GM18909 (cell line): ENCODE measurements around the gene ZNF154.
"Not testable (repeated sequence)": the region's sequence is repeated elsewhere in the genome, so short reads cannot be mapped to it uniquely, and the experiment has no call there.

Experiments used
- ATAC-seq: cut with Tn5 transposase; IDR thresholded peaks from one replicate; pipeline ENCODE4 v1.9.1; 2021; ENCODE audit warnings: mild to moderate bottlenecking; ENCODE audit not compliant: unreplicated experiment, poor library complexity

Gene ZNF154

GRCh38 chr19:57708641-57709361 lies at the start of gene ZNF154:
Gene ZNF154 (minus strand): TSS chr19:57709204. CDS start chr19:57708971, 233 bp downstream.
- ATAC-seq = no peak

- no peak for ATAC-seq
Measured at GRCh38 chr19:57757941-57758340, 48.9 kb upstream of the ZNF154 start.

GRCh38 chr19:57755031-57755430 lies 46.0 kb upstream of the ZNF154 start:
- no peak for ATAC-seq

- ATAC-seq = no peak
Measured at GRCh38 chr19:57754091-57754673, 45.2 kb upstream of the ZNF154 start.

DNA sequence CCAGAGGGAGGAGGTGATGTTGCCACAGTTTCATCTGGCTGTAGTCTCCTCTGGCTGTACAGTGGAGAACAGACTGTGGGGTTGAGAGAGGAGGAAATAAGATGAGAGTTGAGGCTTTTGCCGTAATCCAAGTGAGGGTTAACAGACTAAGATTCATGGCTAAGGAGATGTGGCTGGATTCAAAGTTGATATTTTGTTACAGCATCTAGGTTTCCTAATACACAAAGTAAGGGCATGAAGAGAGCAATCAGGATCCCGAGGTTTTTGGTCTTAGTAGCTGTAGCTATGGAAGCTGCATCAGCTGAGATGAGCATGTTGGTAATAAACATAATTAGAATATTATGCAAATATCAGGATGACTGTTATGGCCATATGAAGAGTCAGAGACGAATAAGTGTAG lies 39.0 kb upstream of the ZNF154 start:
- ATAC-seq = no peak

GRCh38 chr19:57747472-57747807 lies 38.4 kb upstream of the ZNF154 start:
- ATAC-seq = peak; percentile 5

GRCh38 chr19:57746580-57747471 lies 37.8 kb upstream of the ZNF154 start, which contains the start of gene ZNF776:
Gene ZNF776 (plus strand): TSS chr19:57746815. CDS start chr19:57747059, 244 bp downstream.
- peak; percentile 98 for ATAC-seq

GRCh38 chr19:57738770-57739169 lies 29.8 kb upstream of the ZNF154 start:
- not testable (repeated sequence) for ATAC-seq

GRCh38 chr19:57738320-57738719 lies 29.3 kb upstream of the ZNF154 start:
- not testable (repeated sequence) for ATAC-seq

- ATAC-seq = no peak
Measured at GRCh38 chr19:57720878-57721277, 11.9 kb upstream of the ZNF154 start.

DNA sequence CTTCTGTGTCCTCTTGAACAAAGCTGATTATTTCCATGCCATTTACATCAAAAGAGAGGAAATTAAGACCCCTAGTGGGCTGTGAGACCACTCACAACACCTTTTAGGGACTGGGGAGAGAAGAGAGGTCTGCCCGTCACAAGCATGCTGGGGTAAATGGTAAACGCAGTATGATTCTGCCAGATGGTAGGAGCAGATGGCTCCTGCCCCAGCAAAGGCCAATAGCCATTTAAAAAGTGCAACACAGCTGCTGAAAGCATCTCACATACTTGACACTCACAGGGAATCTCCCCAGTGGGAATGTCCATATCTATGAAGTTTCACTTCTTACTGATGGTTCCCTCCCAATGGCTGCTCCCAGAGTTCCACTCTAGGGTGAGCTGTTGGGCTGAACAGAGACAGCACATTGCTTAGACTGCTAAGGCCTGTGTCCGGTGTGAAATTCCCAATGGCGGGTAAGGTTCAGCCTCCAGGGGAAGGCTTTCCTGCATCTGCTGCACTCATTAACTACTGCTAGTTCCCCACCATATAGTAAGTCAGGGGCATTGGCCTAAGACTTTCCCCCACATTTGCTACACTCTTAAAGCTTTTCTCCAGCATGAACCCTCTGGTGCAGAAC lies 11.0 kb upstream of the ZNF154 start:
- no peak for ATAC-seq

DNA sequence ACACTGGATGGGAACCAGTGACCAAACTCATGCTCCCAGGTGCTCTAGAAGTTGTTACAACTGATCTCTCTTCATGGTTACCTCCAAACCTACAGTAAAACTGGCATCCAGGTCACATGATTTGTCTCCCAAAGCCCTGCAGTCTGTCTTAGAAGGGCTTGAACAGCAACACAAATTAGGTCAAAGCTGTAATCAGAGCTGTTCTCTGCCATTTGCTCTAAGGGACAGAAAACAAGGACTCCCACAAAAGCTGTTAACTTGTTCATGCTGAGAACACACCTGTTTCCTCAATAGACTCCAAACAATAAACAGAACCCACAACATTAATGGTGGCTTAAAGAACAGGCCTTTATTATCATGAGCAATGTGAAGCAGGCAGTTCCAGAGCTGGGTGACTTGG lies 10.4 kb upstream of the ZNF154 start:
- ATAC-seq = no peak

DNA sequence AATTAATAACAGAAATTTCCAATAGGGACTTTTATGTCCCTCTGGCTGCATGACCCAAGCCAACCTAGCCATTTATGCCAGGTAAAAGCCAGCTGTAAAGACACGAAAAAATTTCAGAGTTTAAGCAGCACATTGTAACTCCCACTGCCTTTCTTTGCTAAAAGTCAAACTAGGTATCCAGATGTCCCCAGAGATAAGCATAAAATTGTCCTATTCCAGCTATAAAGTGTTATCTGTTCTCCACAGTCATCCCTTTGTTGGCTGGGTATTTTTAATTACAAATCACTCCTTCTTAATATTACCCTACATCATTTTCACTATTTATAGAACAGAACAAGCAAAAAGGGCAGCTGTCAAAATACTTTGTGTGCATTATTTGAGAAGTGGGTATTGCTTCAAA lies 3.2 kb upstream of the ZNF154 start:
- ATAC-seq = no peak

DNA sequence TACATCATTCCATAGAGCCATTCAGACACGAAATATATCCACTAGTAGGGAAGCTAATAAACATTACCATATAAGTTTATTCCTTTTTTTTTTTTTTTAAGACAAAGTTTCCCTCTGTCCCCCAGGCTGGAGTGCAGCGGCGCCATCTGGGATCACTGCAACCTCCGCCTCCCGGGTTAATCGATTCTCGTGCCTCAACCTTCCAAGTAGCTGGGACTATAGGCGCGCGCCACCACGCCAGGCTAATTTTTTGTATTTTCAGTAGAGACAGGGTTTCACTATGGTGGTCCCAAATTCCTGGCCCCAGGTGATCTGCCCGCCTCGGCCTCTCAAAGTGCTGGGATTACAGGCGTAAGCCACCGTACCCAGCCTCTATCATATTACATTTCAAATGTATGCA lies 612 bp upstream of the ZNF154 start:
- ATAC-seq = no peak

GRCh38 chr19:57706346-57706745 lies 2.7 kb downstream of the ZNF154 start:
- no peak for ATAC-seq

GRCh38 chr19:57701625-57702024 lies 7.4 kb downstream of the ZNF154 start:
- ATAC-seq = no peak

- ATAC-seq = no peak
Measured at GRCh38 chr19:57689750-57690149, 19.3 kb downstream of the ZNF154 start.

GRCh38 chr19:57688011-57688763 lies 20.8 kb downstream of the ZNF154 start:
- no peak for ATAC-seq

GRCh38 chr19:57687363-57688010 lies 21.5 kb downstream of the ZNF154 start:
- ATAC-seq = no peak
